Ectodermal cell (in vitro differentiated cells): Measurements from ENCODE around the gene WASHC4.

Experiments used
- H3K27ac ChIP-seq: 2 replicates; pipeline ENCODE4 v1.7.0; 2013; ENCODE audit warnings: mild to moderate bottlenecking, low read depth, low read length; ENCODE audit not compliant: insufficient read depth, poor library complexity, severe bottlenecking
- H3K27me3 ChIP-seq: 2 replicates; pipeline ENCODE4 v1.7.0; 2013; ENCODE audit warnings: mild to moderate bottlenecking, low read length; ENCODE audit not compliant: insufficient read depth, control insufficient read depth, poor library complexity, severe bottlenecking
- H3K36me3 ChIP-seq: one replicate; pipeline ENCODE4 v1.7.0; 2013; ENCODE audit warnings: low read length; ENCODE audit not compliant: control insufficient read depth, insufficient read depth
- H3K4me1 ChIP-seq: one replicate; pipeline ENCODE4 v1.7.0; 2013; ENCODE audit warnings: low read length; ENCODE audit not compliant: control insufficient read depth, insufficient read depth
- H3K4me3 ChIP-seq: 2 replicates; pipeline ENCODE4 v1.7.0; 2013; ENCODE audit warnings: low read depth, low read length, control low read depth; ENCODE audit not compliant: insufficient read depth
- H3K9me3 ChIP-seq: 2 replicates; pipeline ENCODE4 v1.7.0; 2013; ENCODE audit warnings: mild to moderate bottlenecking, low read length, moderate library complexity; ENCODE audit not compliant: control insufficient read depth
- WGBS, 2 experiments: methylation state at CpG; one replicate each; pipeline ENCODE4 v1.1.7; 2013; ENCODE audit warnings: missing lambda C conversion rate in 2 of 2; 5-methylcytosine and 5-hydroxymethylcytosine counted together

Gene WASHC4

DNA sequence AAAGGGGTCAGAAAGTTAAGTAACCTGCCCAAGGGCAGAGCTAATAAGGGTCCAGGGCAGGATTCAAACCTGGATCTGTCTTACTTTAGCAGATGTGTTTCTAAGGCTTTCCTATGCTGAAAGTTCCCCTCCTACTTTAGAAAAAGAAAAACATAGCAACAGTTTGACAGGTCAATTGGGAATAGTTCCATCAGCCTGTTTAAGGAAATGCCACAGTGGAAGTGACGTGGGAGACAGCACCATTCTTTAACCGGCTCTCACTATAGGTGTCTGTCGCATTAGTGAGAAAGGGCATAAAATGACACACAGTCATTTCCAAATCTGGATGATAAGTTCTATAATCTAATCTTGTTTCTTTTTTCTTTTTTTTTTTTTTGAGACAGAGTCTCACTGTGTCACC, 30.6 kb upstream of the WASHC4 start:
- no peaks in the 10 kb centered on the region for H3K9me3 ChIP-seq
- no peaks in the 10 kb centered on the region for H3K36me3 ChIP-seq
- H3K4me3 ChIP-seq, result no peak overlapping the region
- H3K27ac ChIP-seq, result no peak overlapping the region
- WGBS, 2 experiments, result 86 to 88% methylated on average over 3 of the region's 3 CpGs
- no peaks in the 10 kb centered on the region for H3K4me1 ChIP-seq
- no peaks in the 10 kb centered on the region for H3K27me3 ChIP-seq

DNA sequence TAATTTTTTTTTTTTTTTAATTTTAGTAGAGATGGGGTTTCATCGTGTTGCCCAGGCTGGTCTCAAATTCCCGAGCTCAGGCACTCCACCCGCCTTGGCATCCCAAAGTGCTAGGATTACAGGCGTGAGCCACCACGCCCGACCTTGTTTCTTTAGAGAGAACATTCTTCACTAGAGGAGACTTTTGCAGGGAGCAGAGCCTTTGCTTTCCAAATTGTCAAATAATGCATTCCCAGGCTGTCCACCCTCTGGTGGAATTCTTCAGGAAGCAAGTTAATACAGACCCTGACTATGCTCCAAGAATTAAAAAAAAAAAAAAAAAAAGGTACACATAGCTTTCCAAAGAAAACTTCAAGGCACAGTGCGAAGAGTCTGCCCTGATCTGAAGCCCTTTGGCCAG, 30.1 kb upstream of the WASHC4 start:
- Histone ChIP-seq H3K4me1 (no peaks in the 10 kb centered on the region), H3K27ac (no peak overlapping the region), H3K4me3 (no peak overlapping the region), H3K36me3 (no peaks in the 10 kb centered on the region), H3K9me3 (no peaks in the 10 kb centered on the region), H3K27me3 (peaks cover 5% of the 10 kb centered on the region)
- WGBS, 2 experiments, result 90 to 92% methylated on average over 7 of the region's 7 CpGs

DNA sequence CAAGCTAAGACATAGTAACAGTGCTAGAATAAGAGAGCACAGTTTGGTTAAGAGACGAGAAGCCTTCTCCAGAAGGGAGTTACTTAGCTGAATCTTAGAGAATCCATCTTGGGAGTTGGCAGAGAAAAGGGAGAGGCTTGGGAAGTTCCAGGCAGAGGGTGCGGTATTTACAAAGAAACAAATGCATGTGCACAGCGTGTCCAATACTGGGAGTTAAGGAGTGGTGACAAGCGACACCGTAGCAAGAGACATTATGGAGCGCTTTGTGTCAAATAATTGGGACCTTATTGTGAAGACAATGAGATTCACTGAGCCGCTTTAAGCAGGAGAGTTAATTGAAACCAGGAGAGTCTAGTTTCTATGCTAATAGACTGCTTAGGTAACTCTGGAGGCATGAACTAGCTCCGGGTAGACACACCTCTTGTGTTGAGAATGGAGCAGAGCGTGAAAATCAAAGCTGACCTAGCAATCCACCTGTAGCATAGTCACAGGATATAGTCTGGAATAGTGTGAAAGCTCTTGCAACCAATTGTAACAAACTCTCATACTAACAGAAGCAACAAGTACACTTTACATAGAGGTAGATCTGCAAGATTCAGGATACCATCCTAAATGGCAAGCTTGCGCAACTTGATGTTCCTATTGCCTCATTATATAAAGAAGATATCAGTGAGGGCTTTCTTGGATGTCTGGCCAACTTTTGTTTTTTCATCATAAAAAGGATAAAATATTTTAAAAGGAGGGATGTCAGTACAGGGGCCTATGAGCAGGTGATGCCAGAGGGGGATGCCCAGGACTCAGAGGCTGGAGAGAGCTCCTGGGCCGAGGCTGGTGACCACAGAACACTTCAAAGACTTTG, 28.6 kb upstream of the WASHC4 start:
- Histone ChIP-seq H3K36me3 (no peaks in the 10 kb centered on the region), H3K27ac (no peak overlapping the region), H3K9me3 (no peaks in the 10 kb centered on the region), H3K4me3 (no peak overlapping the region), H3K27me3 (peaks cover 20% of the 10 kb centered on the region), H3K4me1 (no peaks in the 10 kb centered on the region)
- 86 to 89% methylated on average over 11 of the region's 11 CpGs for WGBS, 2 experiments

DNA sequence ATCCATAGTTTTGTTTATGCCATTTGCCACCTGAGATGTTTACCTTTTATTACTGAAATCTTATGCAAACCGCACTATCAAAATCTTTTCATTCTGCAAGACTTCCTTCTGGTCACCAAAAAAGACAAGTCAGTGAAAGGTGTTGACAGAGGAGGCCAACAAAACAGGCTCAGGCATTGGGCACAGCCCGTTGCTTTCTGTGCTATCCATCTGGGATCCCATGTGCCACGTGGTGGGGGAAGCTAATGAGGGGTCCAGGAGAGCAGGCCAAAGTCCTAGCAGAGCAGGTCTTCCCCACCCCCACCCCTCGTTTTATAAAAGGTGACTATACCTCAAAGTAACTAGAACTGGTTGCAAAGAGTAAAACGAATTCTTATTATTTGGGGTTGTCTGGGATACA, 24.5 kb upstream of the WASHC4 start:
- H3K27ac ChIP-seq, result no peak overlapping the region
- WGBS, 2 experiments, result 76 to 78% methylated on average over 4 to 5 of the region's 5 CpGs

DNA sequence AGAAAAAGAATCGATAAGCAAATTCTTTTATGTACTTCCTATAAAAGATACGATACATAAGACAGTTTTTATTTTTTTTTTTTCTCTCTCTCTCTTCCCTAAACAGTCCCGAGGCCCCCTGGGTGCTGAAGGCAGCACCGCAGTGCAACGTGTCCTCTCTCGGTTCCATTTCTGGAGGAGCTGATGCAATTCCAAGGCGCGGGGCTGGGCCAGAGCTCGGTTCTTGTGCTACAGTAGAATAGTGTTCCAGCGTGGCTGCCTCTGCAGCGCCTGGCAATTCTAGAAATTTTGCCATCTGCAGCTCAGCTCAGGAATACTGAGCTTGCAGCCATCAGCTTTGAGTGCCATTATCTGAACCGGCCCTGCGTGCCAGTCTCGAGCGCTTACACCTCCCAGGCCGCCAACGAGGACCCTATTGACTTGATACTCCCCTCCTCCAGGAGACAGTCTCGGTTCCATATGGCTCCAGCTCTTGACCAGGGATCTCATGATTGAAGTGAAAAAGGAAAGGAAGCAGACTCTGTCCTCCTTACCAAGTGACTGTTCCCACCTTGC, 23.9 kb upstream of the WASHC4 start:
- no peaks in the 10 kb centered on the region for H3K36me3 ChIP-seq
- WGBS, 2 experiments, result 33 to 35% methylated on average over 18 of the region's 18 CpGs

More for the DNA sequence above, 24.5 kb upstream of the WASHC4 start:
- no peaks in the 10 kb centered on the region for H3K9me3 ChIP-seq
- no peak overlapping the region for H3K4me3 ChIP-seq
- no peaks in the 10 kb centered on the region for H3K4me1 ChIP-seq
- peaks cover 23% of the 10 kb centered on the region for H3K27me3 ChIP-seq
- no peaks in the 10 kb centered on the region for H3K36me3 ChIP-seq

DNA sequence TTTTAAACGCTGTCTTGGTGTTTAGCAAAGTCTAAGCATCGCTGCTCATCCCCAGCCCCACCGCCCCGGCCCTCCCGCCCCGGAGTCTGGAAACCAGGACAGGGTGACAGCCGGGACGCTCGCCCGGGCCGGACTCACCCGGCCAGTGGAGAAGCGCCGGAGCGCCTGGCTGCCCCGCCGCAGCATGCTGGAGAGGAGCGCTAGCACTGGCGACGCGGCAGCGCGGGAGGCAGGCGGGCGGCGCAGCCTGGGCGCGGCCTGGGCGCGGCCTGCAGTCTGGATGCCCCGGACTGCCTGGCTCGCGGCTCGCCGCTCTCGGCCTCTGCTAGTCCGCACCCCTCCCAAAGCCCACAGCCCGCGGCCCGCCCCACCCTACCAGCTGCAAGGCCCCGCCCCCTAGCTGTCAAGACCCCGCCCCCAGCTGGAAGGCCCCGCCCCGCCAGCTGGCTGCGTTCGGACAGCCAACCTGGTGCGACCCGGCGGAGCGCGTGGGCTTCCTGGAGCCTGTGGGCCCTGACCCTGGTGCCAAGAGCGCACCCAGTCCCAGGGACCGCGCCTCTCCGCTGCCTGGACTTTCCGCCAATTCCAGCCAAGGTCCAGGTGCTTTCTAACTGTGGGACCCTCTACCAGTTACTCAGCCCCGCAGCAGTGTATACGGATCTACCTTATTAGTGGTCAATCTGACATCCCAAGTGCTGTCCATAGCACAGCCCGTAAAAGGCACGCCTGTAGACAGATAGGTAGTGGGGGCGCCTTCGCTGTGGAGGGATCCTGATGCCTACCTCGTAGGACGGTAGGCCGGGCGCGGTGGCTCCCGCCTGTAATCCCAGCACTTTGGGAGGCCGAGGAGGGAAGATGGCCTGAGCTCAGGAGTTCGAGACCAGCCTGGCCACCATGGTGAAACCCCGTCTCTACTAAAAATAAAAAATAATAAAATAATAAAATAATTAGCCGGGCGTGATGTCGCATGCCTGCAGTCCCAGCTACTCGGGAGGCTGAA, 23.0 kb upstream of the WASHC4 start, which contains the start of gene ALDH1L2:
Gene ALDH1L2, minus strand, starts transcription at position 208 of the 1,000 bp plus-strand sequence. Its CDS starts 22 bp downstream, at position 186.
- Histone ChIP-seq H3K27me3 (peaks cover 23% of the 10 kb centered on the region), H3K4me1 (no peaks in the 10 kb centered on the region), H3K27ac (no peak within 1 kb of the TSS), H3K36me3 (no peaks in the 10 kb centered on the region), H3K4me3 (peak within 1 kb of the TSS; percentile 35), H3K9me3 (no peaks in the 10 kb centered on the region)
- WGBS, 2 experiments, result 28 to 29% methylated on average over 74 of the region's 75 CpGs

More for the DNA sequence above, 23.9 kb upstream of the WASHC4 start:
- Histone ChIP-seq H3K9me3 (no peaks in the 10 kb centered on the region), H3K4me1 (no peaks in the 10 kb centered on the region), H3K4me3 (peak overlapping the region; percentile 35), H3K27ac (no peak overlapping the region), H3K27me3 (peaks cover 23% of the 10 kb centered on the region)

DNA sequence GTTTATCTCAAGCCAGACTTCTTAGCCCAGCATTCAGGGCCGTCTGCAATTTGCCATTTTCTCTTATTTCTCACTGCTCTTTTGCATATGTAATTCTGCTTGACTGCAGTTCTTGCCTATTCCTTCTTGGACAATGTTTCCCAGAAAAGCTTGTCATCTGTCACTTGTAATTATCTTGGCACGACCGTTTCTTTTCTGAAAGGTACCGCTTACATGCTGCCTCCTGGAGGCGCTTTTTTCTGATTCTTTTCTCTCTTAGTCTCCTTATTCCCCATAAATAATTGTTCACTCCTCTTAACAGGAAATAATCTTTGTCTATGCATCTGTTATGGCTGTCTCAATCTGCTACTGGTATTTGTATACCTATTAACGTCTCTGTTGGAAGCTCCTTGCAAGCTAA, 22.0 kb upstream of the WASHC4 start:
- Histone ChIP-seq H3K36me3 (no peaks in the 10 kb centered on the region), H3K9me3 (no peaks in the 10 kb centered on the region), H3K27me3 (peaks cover 23% of the 10 kb centered on the region), H3K27ac (no peak overlapping the region), H3K4me1 (no peaks in the 10 kb centered on the region), H3K4me3 (no peak overlapping the region)
- 93 to 96% methylated on average over 6 of the region's 6 CpGs for WGBS, 2 experiments

DNA sequence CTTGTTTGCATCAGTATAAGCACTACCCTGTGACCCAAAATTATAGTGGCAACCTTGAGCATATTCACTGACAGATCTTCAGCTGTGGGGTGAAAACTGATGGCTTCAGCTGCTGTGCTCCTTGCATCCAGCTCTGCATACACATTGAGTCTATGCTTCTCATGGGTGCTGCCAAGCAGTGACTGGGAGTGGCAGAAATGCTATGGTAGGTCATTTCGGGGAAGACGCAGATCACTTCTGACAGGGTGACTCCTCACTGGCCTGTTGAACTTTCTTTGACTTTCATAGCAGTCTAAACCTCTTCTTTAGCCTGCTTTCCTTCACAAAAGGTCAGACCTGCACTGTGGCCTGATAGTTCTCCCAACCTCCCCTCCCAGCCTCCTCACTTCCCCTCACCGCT, 17.7 kb upstream of the WASHC4 start:
- Histone ChIP-seq H3K4me1 (peaks cover 12% of the 10 kb centered on the region), H3K27me3 (peaks cover 3% of the 10 kb centered on the region), H3K9me3 (no peaks in the 10 kb centered on the region), H3K4me3 (no peak overlapping the region), H3K27ac (no peak overlapping the region), H3K36me3 (no peaks in the 10 kb centered on the region)
- 85 to 92% methylated on average over 2 to 3 of the region's 3 CpGs for WGBS, 2 experiments

DNA sequence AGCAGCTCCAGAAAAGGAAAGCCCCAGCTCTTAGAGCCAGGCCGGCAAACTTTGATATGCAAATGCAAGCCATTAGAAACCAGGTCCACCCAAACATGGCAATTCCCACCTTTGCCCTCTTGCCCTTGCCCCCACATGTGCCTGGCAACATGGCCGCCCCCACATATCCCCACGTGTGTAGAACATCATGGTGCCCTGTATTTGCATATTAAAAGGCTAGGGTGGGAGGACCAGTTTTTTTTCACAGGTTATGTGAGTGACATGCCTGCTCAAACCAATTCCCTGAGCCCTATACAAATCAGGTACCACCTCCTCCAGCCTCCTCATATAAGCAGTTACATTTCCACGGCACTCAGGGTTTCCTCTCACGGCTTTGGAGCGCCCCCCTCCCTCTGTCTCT, 17.2 kb upstream of the WASHC4 start:
- Histone ChIP-seq H3K27me3 (peaks cover 3% of the 10 kb centered on the region), H3K27ac (no peak overlapping the region), H3K36me3 (no peaks in the 10 kb centered on the region), H3K4me3 (no peak overlapping the region), H3K9me3 (no peaks in the 10 kb centered on the region), H3K4me1 (peaks cover 12% of the 10 kb centered on the region)
- 55 to 57% methylated on average over 6 of the region's 6 CpGs for WGBS, 2 experiments
